ENCODE results near the gene RBSN. TPM values are rescaled to one million over a fixed set of nuclear protein-coding genes. Genes with fewer than 3 reads are reported as not detected.

The RBSN gene
- total RNA-seq, 2 experiments from 2014 or later: 15.7 to 21.8 TPM

DNA sequence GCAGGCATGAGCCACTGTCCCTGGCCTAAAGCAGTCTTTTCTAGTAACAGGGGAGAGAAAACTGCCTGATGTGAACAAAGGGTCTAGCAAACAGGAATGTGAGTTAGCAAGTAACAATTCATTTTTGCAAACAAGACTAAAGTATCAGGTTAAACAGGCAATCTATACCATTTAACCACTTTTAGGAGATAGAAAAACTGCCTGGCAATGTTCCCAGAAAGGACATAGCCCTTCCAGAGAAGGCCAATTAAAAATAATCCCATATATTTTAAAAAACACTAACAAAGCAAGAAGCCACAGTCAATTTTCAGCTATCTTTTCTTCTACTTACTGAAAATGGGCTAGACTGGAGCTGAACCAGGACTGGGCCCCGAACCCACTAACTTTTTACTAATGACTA, 6.3 kb downstream of the RBSN start:
- Mint-ChIP-seq H3K4me3 (no peak overlapping the region), H3K27ac (no peak overlapping the region), H3K4me1 (peaks cover 12% of the 10 kb centered on the region), H3K27me3 (no peaks in the 10 kb centered on the region), H3K36me3 (peaks cover 32% of the 10 kb centered on the region), H3K9me3 (ENCODE audit: low read depth) (no peaks in the 10 kb centered on the region)
- CTCF ChIA-PET: interaction anchor here (1.0 kb wide), 1 partner anchor 328 kb away, joined by 3 read pairs; no protein-coding TSS in a partner anchor
- DNase-seq (no peak), ATAC-seq (no peak)

DNA sequence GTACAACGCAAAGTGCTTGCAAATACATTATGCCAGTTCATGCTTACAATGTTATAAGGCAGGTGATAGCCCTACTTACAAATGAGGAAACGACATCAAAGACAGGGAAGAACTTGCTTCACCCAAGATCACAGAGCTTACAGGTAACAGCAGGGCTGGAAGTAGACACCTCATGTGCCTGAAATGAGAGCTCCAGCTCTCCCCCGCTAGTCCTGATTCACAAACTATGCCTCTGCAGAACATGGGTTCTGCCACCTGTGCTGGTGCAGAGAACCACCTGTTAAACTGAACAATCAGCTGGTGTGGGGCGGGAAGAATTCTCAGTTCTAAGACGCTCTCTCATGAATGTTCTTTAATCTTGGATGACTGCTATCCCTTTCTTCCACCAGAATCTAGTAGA, 7.4 kb downstream of the RBSN start:
- Mint-ChIP-seq H3K27ac (no peak overlapping the region), H3K9me3 (ENCODE audit: low read depth) (no peaks in the 10 kb centered on the region), H3K27me3 (no peaks in the 10 kb centered on the region)

DNA sequence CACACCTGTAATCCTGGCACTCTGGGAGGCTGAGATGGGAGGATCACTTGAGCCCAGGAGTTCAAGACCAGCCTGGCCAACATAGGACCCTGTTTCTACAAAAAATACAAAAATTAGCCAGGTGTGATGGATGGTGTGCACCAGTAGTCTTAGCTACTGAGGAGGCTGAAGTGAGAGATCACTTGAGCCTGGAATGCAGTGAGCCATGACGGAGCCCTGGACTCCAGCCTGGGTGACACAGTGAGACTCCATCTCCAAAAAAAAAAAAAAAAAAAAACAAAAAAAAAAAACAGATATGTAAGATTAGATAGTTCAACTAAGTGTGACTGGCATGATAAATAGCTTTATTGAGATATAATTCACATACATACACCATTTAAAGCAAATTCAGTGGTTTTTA, 9.7 kb downstream of the RBSN start:
- CTCF ChIA-PET: interaction anchor here (2.8 kb wide), 1 partner anchor 19 kb away, joined by 12 read pairs; no protein-coding TSS in a partner anchor
- no peak for DNase-seq

More for the DNA sequence above, 7.4 kb downstream of the RBSN start:
- Mint-ChIP-seq H3K36me3 (peaks cover 35% of the 10 kb centered on the region), H3K4me1 (peaks cover 9% of the 10 kb centered on the region), H3K4me3 (no peak overlapping the region)
- no peak for ATAC-seq
- CTCF ChIA-PET: interaction anchor here (1.0 to 2.8 kb wide), 3 partner anchors 17 to 330 kb away, joined by 3 to 12 read pairs (median 3); partner anchors contain the start of gene MRPS25
- DNase-seq: no peak

DNA sequence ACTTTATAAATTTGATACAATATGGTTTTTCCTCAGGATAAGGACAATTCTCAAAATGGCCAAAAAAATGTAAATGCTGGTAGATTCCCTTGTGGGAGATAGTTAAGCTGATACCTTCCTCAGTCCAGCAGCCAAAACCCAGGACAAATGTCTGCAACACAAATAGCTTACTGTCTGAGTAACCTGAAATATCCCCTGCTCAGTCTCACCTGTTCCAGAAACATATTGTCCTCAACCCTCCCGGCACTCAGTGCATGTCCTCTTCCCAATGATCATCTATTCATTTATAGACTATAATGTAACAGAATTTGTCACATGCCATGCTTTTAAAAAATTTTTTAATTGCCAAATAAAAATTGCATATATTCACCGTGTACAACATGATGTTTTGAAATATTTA, 12.2 kb downstream of the RBSN start:
- CTCF ChIA-PET: interaction anchor here (1.0 kb wide), 1 partner anchor 19 kb away, joined by 3 read pairs; no protein-coding TSS in a partner anchor
- ATAC-seq (no peak), DNase-seq (no peak)
- Mint-ChIP-seq H3K4me1 (peaks cover 3% of the 10 kb centered on the region), H3K27ac (no peak overlapping the region), H3K4me3 (no peak overlapping the region), H3K36me3 (peaks cover 39% of the 10 kb centered on the region), H3K9me3 (ENCODE audit: low read depth) (no peaks in the 10 kb centered on the region), H3K27me3 (no peaks in the 10 kb centered on the region)

More for the DNA sequence above, 9.7 kb downstream of the RBSN start:
- no peak overlapping the region for H3K4me3 Mint-ChIP-seq
- no peaks in the 10 kb centered on the region for H3K9me3 Mint-ChIP-seq (ENCODE audit: low read depth)
- H3K36me3 Mint-ChIP-seq: peaks cover 28% of the 10 kb centered on the region
- H3K27ac Mint-ChIP-seq: no peak overlapping the region
- H3K27me3 Mint-ChIP-seq: no peaks in the 10 kb centered on the region
- ATAC-seq: no peak
- H3K4me1 Mint-ChIP-seq: no peaks in the 10 kb centered on the region

DNA sequence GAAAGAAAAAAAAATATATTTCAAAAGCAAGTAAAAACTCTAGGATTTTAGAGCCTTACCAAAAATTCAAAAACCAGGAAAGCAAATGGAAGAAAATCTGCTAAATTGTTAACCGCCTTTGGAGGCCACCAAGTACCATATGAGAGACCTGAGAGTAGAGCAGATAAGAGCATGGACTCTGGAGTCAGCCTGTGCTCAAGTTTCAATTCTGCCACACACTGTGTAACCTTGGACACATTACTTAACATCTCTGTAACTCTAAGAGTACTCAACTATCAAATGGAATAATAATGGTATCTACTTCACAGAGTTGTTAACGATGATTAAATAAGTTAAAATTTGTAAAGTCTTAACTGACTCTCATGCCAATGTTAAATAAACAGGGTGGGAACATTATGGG, 12.7 kb downstream of the RBSN start:
- CTCF ChIA-PET: interaction anchor here (1.0 kb wide), 1 partner anchor 20 kb away, joined by 3 read pairs; no protein-coding TSS in a partner anchor

DNA sequence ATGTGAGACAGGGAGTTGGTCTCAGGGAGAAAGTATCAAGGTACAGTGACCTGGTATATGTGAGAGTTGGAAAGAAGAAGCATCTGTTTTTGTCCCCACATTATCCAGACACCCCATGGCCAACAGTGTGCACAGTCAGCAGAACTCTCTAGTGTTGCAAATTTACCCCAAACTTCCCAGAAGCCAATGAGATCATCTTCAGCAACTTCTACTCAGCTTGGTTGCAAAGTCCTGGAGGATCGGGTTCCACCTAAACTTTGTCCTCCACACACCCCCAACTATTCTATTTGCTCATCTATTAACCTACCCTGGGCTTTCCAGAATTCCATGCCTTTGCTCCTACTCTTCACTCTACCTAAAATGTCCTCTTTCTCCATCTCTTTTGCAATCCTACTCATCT, 15.7 kb downstream of the RBSN start:
- no peak overlapping the region for H3K4me3 Mint-ChIP-seq
- peaks cover 43% of the 10 kb centered on the region for H3K36me3 Mint-ChIP-seq

More for the DNA sequence above, 12.7 kb downstream of the RBSN start:
- Mint-ChIP-seq H3K27me3 (no peaks in the 10 kb centered on the region), H3K27ac (no peak overlapping the region), H3K4me1 (peaks cover 3% of the 10 kb centered on the region), H3K9me3 (ENCODE audit: low read depth) (no peaks in the 10 kb centered on the region), H3K4me3 (no peak overlapping the region), H3K36me3 (peaks cover 43% of the 10 kb centered on the region)
- ATAC-seq: no peak
- DNase-seq: no peak

DNA sequence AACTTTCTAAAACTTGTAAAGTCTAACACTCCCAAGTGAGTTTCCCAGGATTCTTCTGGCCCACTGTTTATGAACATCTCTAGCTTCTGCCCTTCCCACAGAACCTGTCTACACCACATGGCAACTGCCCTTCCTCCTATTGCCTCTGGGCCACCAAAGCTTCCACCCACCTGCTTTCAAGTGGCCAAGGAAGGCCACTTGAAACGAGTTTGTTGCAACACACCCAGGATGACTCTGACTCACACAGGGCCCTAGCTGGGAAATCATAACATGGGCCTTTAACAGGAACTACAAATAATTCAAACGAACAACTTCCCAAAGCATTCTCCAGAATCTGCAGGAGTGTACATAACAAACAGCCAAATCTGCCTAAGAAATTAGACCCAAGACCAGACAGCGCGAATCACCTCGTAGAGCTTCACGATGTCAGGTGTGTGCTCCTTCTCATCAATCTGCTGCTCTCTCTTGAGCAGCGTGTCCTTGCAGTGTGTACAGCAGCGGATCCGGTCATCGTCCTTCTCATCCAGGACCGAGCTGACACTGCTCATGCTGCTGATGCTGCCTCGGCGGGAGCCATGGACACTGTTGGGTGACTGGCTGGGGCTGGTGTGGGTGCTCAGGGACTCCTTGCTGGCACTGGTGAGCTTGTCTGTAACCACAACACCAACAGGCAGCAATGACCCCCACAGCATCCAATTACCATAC, 16.8 kb downstream of the RBSN start:
- Mint-ChIP-seq H3K27ac (no peak overlapping the region), H3K4me3 (no peak overlapping the region), H3K36me3 (peaks cover 50% of the 10 kb centered on the region), H3K27me3 (no peaks in the 10 kb centered on the region), H3K9me3 (ENCODE audit: low read depth) (no peaks in the 10 kb centered on the region), H3K4me1 (peaks cover 3% of the 10 kb centered on the region)
- DNase-seq (no peak), ATAC-seq (no peak)
- CTCF ChIA-PET: no interaction called here

More for the DNA sequence above, 15.7 kb downstream of the RBSN start:
- Mint-ChIP-seq H3K27ac (no peak overlapping the region), H3K9me3 (ENCODE audit: low read depth) (no peaks in the 10 kb centered on the region), H3K27me3 (no peaks in the 10 kb centered on the region), H3K4me1 (peaks cover 3% of the 10 kb centered on the region)
- DNase-seq: no peak
- ATAC-seq: no peak
- CTCF ChIA-PET: no interaction called here

DNA sequence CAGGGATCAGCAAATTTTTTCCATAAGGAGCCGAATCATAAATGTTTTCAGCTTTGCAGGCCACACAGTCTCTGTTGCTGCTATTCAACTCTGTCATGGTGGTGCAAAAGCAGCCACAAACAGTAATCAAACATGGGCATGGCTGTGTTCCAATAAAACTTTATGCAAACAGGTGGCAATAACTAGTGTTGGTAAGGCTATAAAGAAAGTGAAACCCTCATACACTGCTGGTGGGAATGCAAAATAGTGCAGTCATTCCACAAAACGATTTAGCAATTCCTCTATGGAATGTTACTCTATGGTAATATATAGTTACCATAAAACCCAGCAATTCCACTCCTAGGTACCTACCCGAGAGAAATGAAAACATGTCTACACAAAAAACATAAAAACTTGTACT, 19.9 kb downstream of the RBSN start:
- CTCF ChIA-PET: no interaction called here
- Mint-ChIP-seq H3K4me1 (peaks cover 3% of the 10 kb centered on the region), H3K4me3 (no peak overlapping the region), H3K36me3 (peaks cover 54% of the 10 kb centered on the region), H3K27ac (no peak overlapping the region), H3K9me3 (ENCODE audit: low read depth) (no peaks in the 10 kb centered on the region), H3K27me3 (no peaks in the 10 kb centered on the region)
- ATAC-seq: no peak
- DNase-seq: no peak

DNA sequence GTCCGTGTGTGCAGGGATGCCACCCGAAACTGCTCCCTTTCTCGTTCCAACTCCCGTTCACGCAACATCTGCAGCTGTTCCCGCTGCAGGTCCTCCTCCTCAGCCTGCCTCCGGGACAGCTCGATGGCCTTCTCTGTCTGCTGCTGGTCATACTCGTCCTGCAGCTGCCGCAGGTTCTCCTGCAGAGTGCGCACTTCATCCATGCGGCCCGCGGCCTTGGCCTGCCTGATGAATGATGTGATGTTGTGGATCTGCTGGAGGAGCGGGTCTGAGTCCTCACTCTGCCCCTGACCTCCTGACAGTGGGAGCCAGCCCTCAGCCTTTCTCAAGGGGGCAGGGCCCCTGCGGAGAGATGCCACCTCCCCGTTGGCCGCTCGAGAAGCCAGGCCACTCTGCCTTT, 24.4 kb downstream of the RBSN start:
- no peaks in the 10 kb centered on the region for H3K4me1 Mint-ChIP-seq
- CTCF ChIA-PET: no interaction called here
- no peak overlapping the region for H3K27ac Mint-ChIP-seq
- no peaks in the 10 kb centered on the region for H3K27me3 Mint-ChIP-seq
- ATAC-seq: no peak
- H3K36me3 Mint-ChIP-seq: peaks cover 41% of the 10 kb centered on the region
- no peaks in the 10 kb centered on the region for H3K9me3 Mint-ChIP-seq (ENCODE audit: low read depth)
- no peak overlapping the region for H3K4me3 Mint-ChIP-seq
- DNase-seq: no peak

DNA sequence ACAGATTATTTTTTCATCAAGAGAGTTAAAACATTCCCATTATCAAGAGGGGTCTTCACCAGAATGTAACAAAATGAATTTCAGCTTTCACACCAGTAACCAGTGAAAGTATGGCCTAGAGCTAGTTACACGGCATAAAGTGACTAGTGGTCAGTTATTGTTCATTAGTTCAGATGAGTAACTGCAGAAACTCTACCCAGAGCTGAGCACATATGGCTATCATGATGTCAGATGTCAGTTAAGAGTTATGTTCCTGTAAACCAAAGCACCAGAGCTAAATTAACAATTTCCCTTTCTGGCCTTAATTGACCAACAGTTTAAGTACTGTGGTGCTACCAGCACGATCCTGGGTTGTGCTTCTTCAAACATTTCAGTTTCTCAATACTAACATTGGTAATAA, 27.2 kb downstream of the RBSN start:
- Mint-ChIP-seq H3K36me3 (peaks cover 28% of the 10 kb centered on the region), H3K27ac (no peak overlapping the region), H3K4me1 (no peaks in the 10 kb centered on the region), H3K4me3 (no peak overlapping the region), H3K27me3 (no peaks in the 10 kb centered on the region), H3K9me3 (ENCODE audit: low read depth) (no peaks in the 10 kb centered on the region)
- CTCF ChIA-PET: interaction anchor here (1.2 to 1.9 kb wide), 2 partner anchors 13 to 21 kb away, joined by 4 to 5 read pairs; no protein-coding TSS in a partner anchor
- DNase-seq (no peak), ATAC-seq (no peak)

DNA sequence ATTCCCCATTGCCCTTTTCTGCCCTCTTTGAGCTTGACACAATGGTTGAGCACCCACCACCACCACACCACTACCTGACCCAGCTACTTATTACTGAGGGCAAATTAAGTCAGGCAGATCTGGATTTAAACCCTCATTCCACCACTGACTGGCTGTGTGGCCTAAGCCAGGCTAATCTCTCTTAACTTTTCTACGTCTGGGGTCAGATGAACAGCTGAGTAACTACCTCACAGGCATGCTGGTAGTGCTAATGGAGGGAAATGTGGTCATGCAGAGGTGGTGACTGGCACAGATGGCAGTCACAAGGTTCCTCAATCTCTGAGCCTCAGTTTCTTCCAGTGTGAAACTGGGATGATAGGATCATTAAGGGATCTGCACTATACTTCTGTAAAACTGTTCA, 29.5 kb downstream of the RBSN start:
- no peaks in the 10 kb centered on the region for H3K9me3 Mint-ChIP-seq (ENCODE audit: low read depth)
- ATAC-seq (no peak), DNase-seq (no peak)
- H3K4me1 Mint-ChIP-seq: peaks cover 8% of the 10 kb centered on the region
- H3K27ac Mint-ChIP-seq: no peak overlapping the region
- H3K27me3 Mint-ChIP-seq: no peaks in the 10 kb centered on the region
- H3K36me3 Mint-ChIP-seq: peaks cover 16% of the 10 kb centered on the region
- CTCF ChIA-PET: interaction anchor here (1.3 kb wide), 1 partner anchor 46 kb away, joined by 4 read pairs; no protein-coding TSS in a partner anchor
- no peak overlapping the region for H3K4me3 Mint-ChIP-seq

DNA sequence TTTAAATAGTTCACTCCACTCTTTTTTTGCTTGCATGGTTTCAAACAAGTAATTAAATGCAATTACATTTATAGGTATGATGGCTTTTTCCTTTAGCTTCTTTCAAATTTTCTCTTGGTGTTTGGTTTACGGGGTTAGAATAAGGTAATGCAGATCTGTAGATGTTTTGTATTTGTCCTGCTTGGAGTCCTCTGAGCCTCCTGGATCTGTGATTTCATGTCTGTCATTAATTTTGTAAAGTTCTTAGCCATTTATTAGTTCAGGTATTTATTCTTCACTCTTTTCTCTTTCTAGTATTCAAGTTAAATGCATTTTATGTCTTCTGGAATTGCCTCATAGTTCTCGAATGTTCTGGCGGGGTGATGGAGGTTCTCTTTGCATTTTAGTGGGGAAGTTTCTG, 32.5 kb downstream of the RBSN start:
- ATAC-seq (no peak), DNase-seq (no peak)
- peaks cover 10% of the 10 kb centered on the region for H3K36me3 Mint-ChIP-seq
- H3K9me3 Mint-ChIP-seq (ENCODE audit: low read depth): no peaks in the 10 kb centered on the region
- CTCF ChIA-PET: interaction anchor here (0.9 kb wide), 1 partner anchor 42 kb away, joined by 5 read pairs; no protein-coding TSS in a partner anchor
- peak overlapping the region; percentile 1 for H3K4me3 Mint-ChIP-seq
- H3K27me3 Mint-ChIP-seq: no peaks in the 10 kb centered on the region
- H3K27ac Mint-ChIP-seq: no peak overlapping the region
- H3K4me1 Mint-ChIP-seq: peaks cover 22% of the 10 kb centered on the region

DNA sequence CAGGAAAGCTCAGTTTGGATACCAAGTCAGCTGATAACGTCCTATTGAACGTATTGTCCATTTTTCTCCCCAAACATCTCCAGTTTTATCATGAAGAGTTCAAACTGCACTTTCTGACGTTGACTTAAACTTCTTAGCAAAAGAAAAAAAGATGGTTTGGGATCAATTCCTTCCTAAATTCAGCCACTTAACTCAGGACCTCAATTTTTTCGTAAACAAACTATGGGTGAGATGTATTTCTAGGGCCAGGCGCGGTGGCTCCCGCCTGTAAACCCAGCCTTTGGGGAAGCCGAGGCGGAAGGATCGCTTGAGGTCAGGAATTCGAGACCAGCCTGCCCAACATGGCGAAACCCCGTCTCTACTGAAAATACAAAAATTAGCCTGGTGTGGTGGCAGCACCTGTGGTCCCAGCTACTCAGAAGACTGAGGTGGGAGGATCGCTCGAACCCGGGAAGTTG, 33.4 kb downstream of the RBSN start:
- no peaks in the 10 kb centered on the region for H3K27me3 Mint-ChIP-seq
- H3K36me3 Mint-ChIP-seq: peaks cover 11% of the 10 kb centered on the region
- H3K27ac Mint-ChIP-seq: peak overlapping the region; percentile 96
- H3K4me3 Mint-ChIP-seq: peak overlapping the region; percentile 96
- no peaks in the 10 kb centered on the region for H3K9me3 Mint-ChIP-seq (ENCODE audit: low read depth)
- no peak for ATAC-seq
- DNase-seq: no peak
- CTCF ChIA-PET: interaction anchor here (0.7 to 2.4 kb wide), 8 partner anchors 10 to 144 kb away, joined by 3 to 14 read pairs (median 5); no protein-coding TSS in a partner anchor
- peaks cover 25% of the 10 kb centered on the region for H3K4me1 Mint-ChIP-seq
